K562 (cell line): ENCODE results near the gene PUM1. TPM values are rescaled to one million over a fixed set of nuclear protein-coding genes. Genes with fewer than 3 reads are reported as not detected.

Experiments used
- ATAC-seq: fragments of 200-7000 bp; cut with Tn5 transposase; 3 replicates; pipeline ENCODE4 v1.9.1; 2020; ENCODE audit warnings: moderate library complexity
- BruUV-seq: library from RNA; stranded (reverse); fragments of 400-500 nt; replicated peaks from 2 replicates; lab custom pipeline; 2021; lab: Mats Ljungman, UMichigan
- CTCF ChIA-PET: fragments of 300-600 bp; formaldehyde crosslinking; extraction: SDS; loops from one replicate; lab custom pipeline; 2021; ENCODE audit warnings: low intra/inter-chr PET ratio; lab: Yijun Ruan, JAX
- POLR2A ChIA-PET: fragments of 300-600, 350-650 bp; sonication (Branson Sonifier 250); formaldehyde crosslinking; extraction: SDS; loops from one replicate; lab custom pipeline; 2021; ENCODE audit warnings: antibody characterized with exemption, inconsistent platforms; lab: Yijun Ruan, JAX
- DNase-seq, 4 experiments: peaks; one replicate each; pipeline versions ENCODE4 v3.0.0 to v3.0.0-alpha.2; 2011 to 2018; ENCODE audit warnings: low spot score in 3 of 4, mixed read lengths in 3 of 4; ENCODE audit errors: extremely low read depth in 1 of 4
- FAIRE-seq: peaks from 2 replicates; lab custom pipeline; 2011; peaks lifted over from hg19 to GRCh38; lab: Jason Lieb, UNC
- H2AFZ ChIP-seq: 2 replicates; pipeline ENCODE4 v1.6.0; 2011; ENCODE audit warnings: low read depth, low read length, control low read depth, inconsistent platforms
- H3K27ac ChIP-seq: fragments of 200-600 bp; 3 replicates; pipeline ENCODE4 v1.8.0; 2011; ENCODE audit warnings: low read depth, mild to moderate bottlenecking, control low read depth, inconsistent platforms, low read length, moderate library complexity, mixed read lengths; ENCODE audit errors: extremely low read depth
- H3K27me3 ChIP-seq, 2 experiments: fragments of 300-600 bp in 1 of 2; 2 replicates in 1 of 2; 3 replicates in 1 of 2; pipeline versions ENCODE4 v1.6.0 to v1.8.0; 2011; ENCODE audit warnings: inconsistent platforms in 2 of 2, low read length in 2 of 2, mild to moderate bottlenecking in 1 of 2, mixed read lengths in 1 of 2, moderate library complexity in 1 of 2; ENCODE audit not compliant: control insufficient read depth in 2 of 2, insufficient read depth in 2 of 2
- H3K36me3 ChIP-seq: fragments of 300-600 bp; 3 replicates; pipeline ENCODE4 v1.8.0; 2011; ENCODE audit warnings: mild to moderate bottlenecking, low read length, inconsistent platforms; ENCODE audit not compliant: control insufficient read depth, insufficient read depth
- H3K4me1 ChIP-seq, 2 experiments: fragments of 200-600 bp in 1 of 2; replicated peaks in 1 of 2; 2 replicates in 1 of 2; 3 replicates in 1 of 2; pipeline versions ENCODE4 v1.5.1 to v1.8.0; 2011; ENCODE audit warnings: inconsistent platforms in 2 of 2, low read length in 2 of 2, mild to moderate bottlenecking in 1 of 2, mixed read lengths in 1 of 2, moderate library complexity in 1 of 2; ENCODE audit not compliant: control insufficient read depth in 2 of 2, insufficient read depth in 2 of 2
- H3K4me2 ChIP-seq: 2 replicates; pipeline ENCODE4 v1.6.1; 2011; ENCODE audit warnings: low read length, control low read depth, inconsistent platforms, mixed read lengths; ENCODE audit not compliant: insufficient read depth
- H3K4me3 ChIP-seq: fragments of 200-600 bp; sonication (generic), shearing (Covaris generic); 2 replicates; pipeline ENCODE4 v1.5.1; 2016; ENCODE audit warnings: control low read depth, inconsistent platforms
- H3K79me2 ChIP-seq: fragments of 200-600 bp; 3 replicates; pipeline ENCODE4 v1.8.0; 2011; ENCODE audit warnings: low read length, inconsistent platforms; ENCODE audit not compliant: control insufficient read depth, insufficient read depth
- H3K9ac ChIP-seq, 2 experiments: 2 replicates each; pipeline versions ENCODE4 v1.6.0 to v1.6.1; 2011; ENCODE audit warnings: low read depth in 2 of 2, low read length in 2 of 2, control low read depth in 1 of 2, inconsistent platforms in 1 of 2, mild to moderate bottlenecking in 1 of 2, mixed read lengths in 1 of 2; ENCODE audit not compliant: insufficient read depth in 1 of 2
- H3K9me1 ChIP-seq: one replicate; pipeline ENCODE4 v1.6.0; 2011; ENCODE audit warnings: inconsistent platforms, mild to moderate bottlenecking, low read length, moderate library complexity; ENCODE audit not compliant: control insufficient read depth, insufficient read depth
- H3K9me3 ChIP-seq: replicated peaks from 2 replicates; pipeline ENCODE4 v1.5.1; 2011; ENCODE audit warnings: low read depth, low read length, inconsistent platforms; ENCODE audit not compliant: control insufficient read depth, insufficient read depth
- H4K20me1 ChIP-seq: replicated peaks from 2 replicates; pipeline ENCODE4 v1.6.1; 2011; ENCODE audit warnings: low read length, inconsistent platforms, mixed read lengths; ENCODE audit not compliant: control insufficient read depth, insufficient read depth
- CBX3 ChIP-seq, 2 experiments: IDR thresholded peaks; 1 replicate in 1 of 2; 2 replicates in 1 of 2; pipeline ENCODE4 v1.6.1; 2012; ENCODE audit warnings: inconsistent platforms in 2 of 2, low read length in 2 of 2, borderline replicate concordance in 1 of 2, control low read depth in 1 of 2
- FOXK1 ChIP-seq: sonication (generic); formaldehyde crosslinking; IDR thresholded peaks from 2 replicates; pipeline ENCODE4 v1.8.0; 2022; ENCODE audit warnings: missing genetic modification reagents, mild to moderate bottlenecking, borderline replicate concordance
- HDAC2 ChIP-seq: fragments of 450-650 bp; IDR thresholded peaks from 2 replicates; pipeline ENCODE4 v1.6.1; 2016; ENCODE audit warnings: mild to moderate bottlenecking
- KAT2B ChIP-seq: IDR thresholded peaks from one replicate; pipeline ENCODE4 v1.6.1; 2012; ENCODE audit warnings: low read depth, mild to moderate bottlenecking, control low read depth, inconsistent platforms, low read length, moderate library complexity
- MIER1 ChIP-seq: fragments of 450-650 bp; IDR thresholded peaks from 2 replicates; pipeline ENCODE4 v1.6.1; 2016; ENCODE audit warnings: antibody characterized with exemption, mild to moderate bottlenecking, low read depth
- NR2C1 ChIP-seq, 2 experiments: fragments of 450-650 bp; IDR thresholded peaks; 2 replicates each; pipeline ENCODE4 v1.6.1; 2017; ENCODE audit warnings: mild to moderate bottlenecking in 2 of 2, antibody characterized with exemption in 1 of 2, inconsistent platforms in 1 of 2, missing compliant biosample characterization in 1 of 2, missing genetic modification characterization in 1 of 2
- ZNF764 ChIP-seq: fragments of 250-450 bp; sonication (Bioruptor Pico); IDR thresholded peaks from 2 replicates; pipeline ENCODE4 v1.4.0; 2020; ENCODE audit warnings: low read depth, mild to moderate bottlenecking, moderate library complexity
- WGBS: fragments of 100-300 bp; shearing (Covaris generic); methylation state at CpG from one replicate; pipeline ENCODE4 v1.1.6; 2016; ENCODE audit warnings: low coverage, mixed read lengths; ENCODE audit not compliant: insufficient coverage; ENCODE audit errors: missing lambda C conversion rate; 5-methylcytosine and 5-hydroxymethylcytosine counted together
- in situ Hi-C: fragments of 300-500 bp; cut with MboI; formaldehyde crosslinking; loops from 4 replicates; pipeline ENCODE4 v1.15.0; 2018; ENCODE audit warnings: inconsistent platforms, mixed read lengths
- intact Hi-C: fragments of 100-400 bp; cut with micrococcal nuclease; formaldehyde crosslinking; loops from 2 replicates; pipeline ENCODE4 v1.14.2; 2022
- polyA plus RNA-seq, 8 experiments: library from polyadenylated mRNA; depleted of rRNA in 4 of 8; stranded (reverse) in 5 of 8; unstranded in 3 of 8; fragments of >200 nt; fragmentation: Nextera tagmentation in 2 of 8; fragmentation: Illumina TruSeq in 1 of 8; extraction: Ambion mirVana in 2 of 8; extraction: Trizol in 1 of 8; gene quantifications; 2 replicates each; pipeline versions ENCODE4 v1.2.1 to v1.2.3, GENCODE V29; 2011 to 2014; ENCODE audit warnings: inconsistent platforms in 1 of 8, missing spikeins in 1 of 8
- total RNA-seq, 7 experiments: library from RNA; depleted of rRNA in 6 of 7; stranded (reverse); fragments of >200 nt in 6 of 7; fragmentation: Illumina TruSeq in 2 of 7; extraction: Trizol in 2 of 7; gene quantifications; 2 replicates each; pipeline versions ENCODE4 v1.2.1 to v1.2.3, GENCODE V29; 2011 to 2021; ENCODE audit warnings: low replicate concordance in 1 of 7
- TF ChIP-seq, protein P1 (sequence below): sonication (generic); formaldehyde crosslinking; IDR thresholded peaks from 2 replicates; pipeline ENCODE4 v1.5.0; 2020; ENCODE audit warnings: missing genetic modification reagents
- TF ChIP-seq, protein P2 (sequence below): sonication (generic); formaldehyde crosslinking; IDR thresholded peaks from 2 replicates; pipeline ENCODE4 v1.8.1; 2023; ENCODE audit warnings: missing genetic modification reagents, mild to moderate bottlenecking, borderline replicate concordance
- TF ChIP-seq, protein P3 (sequence below): fragments of 250-450 bp; sonication (Bioruptor Pico); IDR thresholded peaks from 2 replicates; pipeline ENCODE4 v1.5.0; 2020; ENCODE audit warnings: mild to moderate bottlenecking, borderline replicate concordance
- TF ChIP-seq, protein P4 (sequence below): sonication (generic); formaldehyde crosslinking; IDR thresholded peaks from 2 replicates; pipeline ENCODE4 v1.8.1; 2023; ENCODE audit warnings: mild to moderate bottlenecking, missing genetic modification reagents

The PUM1 gene
- total and polyA plus RNA-seq, 9 of the 15 experiments (the other 6 are each of a cell fraction or from before 2014, with no cell fraction given), result 37.7 to 104 (median 55.7) TPM

DNA sequence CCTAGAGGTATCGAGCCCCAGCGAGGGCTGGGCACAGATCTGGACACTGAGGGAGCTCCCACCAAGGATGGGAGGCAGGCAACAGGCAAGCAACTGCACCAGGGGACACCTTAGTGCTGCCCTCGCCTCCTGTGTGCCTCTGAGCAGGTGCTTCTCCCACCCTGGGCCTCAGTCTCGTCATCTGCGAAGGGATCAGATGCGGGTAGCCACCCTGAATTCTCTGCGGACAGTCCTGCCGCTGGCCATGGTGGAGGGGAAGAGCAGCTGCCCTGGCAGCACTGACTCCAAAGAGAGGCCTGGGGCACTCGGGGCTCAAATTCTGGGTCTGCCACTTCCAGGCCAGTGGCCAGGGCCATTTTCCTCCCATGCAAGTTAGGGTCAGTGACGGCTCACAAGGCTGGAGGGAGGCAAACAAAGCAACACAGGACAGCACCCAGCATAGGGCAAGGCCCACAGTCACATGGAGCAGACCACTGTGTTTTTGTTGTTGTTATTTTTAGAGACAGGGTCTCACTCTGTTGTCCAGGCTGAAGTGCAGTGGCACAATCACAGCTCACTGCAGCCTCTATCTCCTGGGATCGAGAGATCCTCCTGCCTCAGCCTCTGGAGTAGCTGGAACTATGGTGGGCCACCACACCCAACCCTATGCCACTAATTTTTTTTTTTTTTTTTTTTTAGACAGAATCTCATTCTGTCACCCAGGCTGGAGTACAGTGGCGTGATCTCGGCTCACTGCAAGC, 149.9 kb downstream of the PUM1 start:
- Histone ChIP-seq H3K4me2 (no peak overlapping the region), H3K36me3 (no peaks in the 10 kb centered on the region), H3K79me2 (no peaks in the 10 kb centered on the region), H2AFZ (no peak overlapping the region), H3K9me3 (no peaks in the 10 kb centered on the region), H3K27ac (no peak overlapping the region), H3K9ac (peak overlapping the region in 1 of 2 experiments; percentile 75; a peak in 2 of 4 replicates), H3K4me1 (peaks cover 45 to 47% of the 10 kb centered on the region in 2 experiments), H3K4me3 (no peak overlapping the region), H3K27me3 (no peaks in the 10 kb centered on the region), H3K9me1 (no peaks in the 10 kb centered on the region), H4K20me1 (no peaks in the 10 kb centered on the region)
- intact Hi-C loops (no loop called here), in situ Hi-C loops (no loop called here)
- no peak for ATAC-seq
- ChIA-PET POLR2A (interaction anchor here (0.6 to 2.9 kb wide), 9 partner anchors 18 to 168 kb away, joined by 3 to 18 read pairs (median 3); no protein-coding TSS in a partner anchor), CTCF (interaction anchor here (0.6 kb wide), 1 partner anchor 118 kb away, joined by 3 read pairs; no protein-coding TSS in a partner anchor)
- no TSS peak for BruUV-seq
- no peak for FAIRE-seq
- no peak for DNase-seq
- 88% methylated on average over 12 of the region's 13 CpGs for WGBS
- TF ChIP-seq, protein P1, sequence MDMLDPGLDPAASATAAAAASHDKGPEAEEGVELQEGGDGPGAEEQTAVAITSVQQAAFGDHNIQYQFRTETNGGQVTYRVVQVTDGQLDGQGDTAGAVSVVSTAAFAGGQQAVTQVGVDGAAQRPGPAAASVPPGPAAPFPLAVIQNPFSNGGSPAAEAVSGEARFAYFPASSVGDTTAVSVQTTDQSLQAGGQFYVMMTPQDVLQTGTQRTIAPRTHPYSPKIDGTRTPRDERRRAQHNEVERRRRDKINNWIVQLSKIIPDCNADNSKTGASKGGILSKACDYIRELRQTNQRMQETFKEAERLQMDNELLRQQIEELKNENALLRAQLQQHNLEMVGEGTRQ, result no peak
- TF ChIP-seq KAT2B (no peak), FOXK1 (CRISPR knock-in tag) (no peak), CBX3 (IDR thresholded peaks at IDR 0.05; ENCODE audit: borderline replicate concordance in 1 of 2, low read length in 2 of 2) (no peak), ZNF764 (CRISPR knock-in tag) (no peak), NR2C1 (IDR thresholded peaks at IDR 0.05) (no peak), NR2C1 (tag; IDR thresholded peaks at IDR 0.05) (no peak), HDAC2 (no peak), MIER1 (no peak)
- TF ChIP-seq, protein P2, sequence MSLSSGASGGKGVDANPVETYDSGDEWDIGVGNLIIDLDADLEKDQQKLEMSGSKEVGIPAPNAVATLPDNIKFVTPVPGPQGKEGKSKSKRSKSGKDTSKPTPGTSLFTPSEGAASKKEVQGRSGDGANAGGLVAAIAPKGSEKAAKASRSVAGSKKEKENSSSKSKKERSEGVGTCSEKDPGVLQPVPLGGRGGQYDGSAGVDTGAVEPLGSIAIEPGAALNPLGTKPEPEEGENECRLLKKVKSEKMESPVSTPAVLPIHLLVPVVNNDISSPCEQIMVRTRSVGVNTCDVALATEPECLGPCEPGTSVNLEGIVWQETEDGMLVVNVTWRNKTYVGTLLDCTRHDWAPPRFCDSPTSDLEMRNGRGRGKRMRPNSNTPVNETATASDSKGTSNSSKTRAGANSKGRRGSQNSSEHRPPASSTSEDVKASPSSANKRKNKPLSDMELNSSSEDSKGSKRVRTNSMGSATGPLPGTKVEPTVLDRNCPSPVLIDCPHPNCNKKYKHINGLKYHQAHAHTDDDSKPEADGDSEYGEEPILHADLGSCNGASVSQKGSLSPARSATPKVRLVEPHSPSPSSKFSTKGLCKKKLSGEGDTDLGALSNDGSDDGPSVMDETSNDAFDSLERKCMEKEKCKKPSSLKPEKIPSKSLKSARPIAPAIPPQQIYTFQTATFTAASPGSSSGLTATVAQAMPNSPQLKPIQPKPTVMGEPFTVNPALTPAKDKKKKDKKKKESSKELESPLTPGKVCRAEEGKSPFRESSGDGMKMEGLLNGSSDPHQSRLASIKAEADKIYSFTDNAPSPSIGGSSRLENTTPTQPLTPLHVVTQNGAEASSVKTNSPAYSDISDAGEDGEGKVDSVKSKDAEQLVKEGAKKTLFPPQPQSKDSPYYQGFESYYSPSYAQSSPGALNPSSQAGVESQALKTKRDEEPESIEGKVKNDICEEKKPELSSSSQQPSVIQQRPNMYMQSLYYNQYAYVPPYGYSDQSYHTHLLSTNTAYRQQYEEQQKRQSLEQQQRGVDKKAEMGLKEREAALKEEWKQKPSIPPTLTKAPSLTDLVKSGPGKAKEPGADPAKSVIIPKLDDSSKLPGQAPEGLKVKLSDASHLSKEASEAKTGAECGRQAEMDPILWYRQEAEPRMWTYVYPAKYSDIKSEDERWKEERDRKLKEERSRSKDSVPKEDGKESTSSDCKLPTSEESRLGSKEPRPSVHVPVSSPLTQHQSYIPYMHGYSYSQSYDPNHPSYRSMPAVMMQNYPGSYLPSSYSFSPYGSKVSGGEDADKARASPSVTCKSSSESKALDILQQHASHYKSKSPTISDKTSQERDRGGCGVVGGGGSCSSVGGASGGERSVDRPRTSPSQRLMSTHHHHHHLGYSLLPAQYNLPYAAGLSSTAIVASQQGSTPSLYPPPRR (CRISPR knock-in tag), result no peak
- TF ChIP-seq, protein P3, sequence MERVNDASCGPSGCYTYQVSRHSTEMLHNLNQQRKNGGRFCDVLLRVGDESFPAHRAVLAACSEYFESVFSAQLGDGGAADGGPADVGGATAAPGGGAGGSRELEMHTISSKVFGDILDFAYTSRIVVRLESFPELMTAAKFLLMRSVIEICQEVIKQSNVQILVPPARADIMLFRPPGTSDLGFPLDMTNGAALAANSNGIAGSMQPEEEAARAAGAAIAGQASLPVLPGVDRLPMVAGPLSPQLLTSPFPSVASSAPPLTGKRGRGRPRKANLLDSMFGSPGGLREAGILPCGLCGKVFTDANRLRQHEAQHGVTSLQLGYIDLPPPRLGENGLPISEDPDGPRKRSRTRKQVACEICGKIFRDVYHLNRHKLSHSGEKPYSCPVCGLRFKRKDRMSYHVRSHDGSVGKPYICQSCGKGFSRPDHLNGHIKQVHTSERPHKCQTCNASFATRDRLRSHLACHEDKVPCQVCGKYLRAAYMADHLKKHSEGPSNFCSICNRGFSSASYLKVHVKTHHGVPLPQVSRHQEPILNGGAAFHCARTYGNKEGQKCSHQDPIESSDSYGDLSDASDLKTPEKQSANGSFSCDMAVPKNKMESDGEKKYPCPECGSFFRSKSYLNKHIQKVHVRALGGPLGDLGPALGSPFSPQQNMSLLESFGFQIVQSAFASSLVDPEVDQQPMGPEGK, result no peak
- TF ChIP-seq, protein P4, sequence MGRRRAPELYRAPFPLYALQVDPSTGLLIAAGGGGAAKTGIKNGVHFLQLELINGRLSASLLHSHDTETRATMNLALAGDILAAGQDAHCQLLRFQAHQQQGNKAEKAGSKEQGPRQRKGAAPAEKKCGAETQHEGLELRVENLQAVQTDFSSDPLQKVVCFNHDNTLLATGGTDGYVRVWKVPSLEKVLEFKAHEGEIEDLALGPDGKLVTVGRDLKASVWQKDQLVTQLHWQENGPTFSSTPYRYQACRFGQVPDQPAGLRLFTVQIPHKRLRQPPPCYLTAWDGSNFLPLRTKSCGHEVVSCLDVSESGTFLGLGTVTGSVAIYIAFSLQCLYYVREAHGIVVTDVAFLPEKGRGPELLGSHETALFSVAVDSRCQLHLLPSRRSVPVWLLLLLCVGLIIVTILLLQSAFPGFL, result no peak
